Neuron (in vitro differentiated cells): ENCODE data around the gene ARHGDIG.
"Not testable (repeated sequence)": the region's sequence is repeated elsewhere in the genome, so short reads cannot be mapped to it uniquely, and the experiment has no call there.

Experiments used
- H2AFZ ChIP-seq: one replicate; pipeline ENCODE4 v1.6.1; 2013; ENCODE audit warnings: low read depth, mild to moderate bottlenecking, inconsistent platforms, low read length, moderate library complexity
- H3K27me3 ChIP-seq: one replicate; pipeline ENCODE4 v1.6.1; 2013; ENCODE audit warnings: low read length; ENCODE audit not compliant: insufficient read depth
- H3K36me3 ChIP-seq: one replicate; pipeline ENCODE4 v1.6.1; 2013; ENCODE audit warnings: low read length; ENCODE audit not compliant: insufficient read depth
- H3K4me1 ChIP-seq: one replicate; pipeline ENCODE4 v1.6.1; 2013; ENCODE audit warnings: low read length; ENCODE audit not compliant: insufficient read depth
- H3K4me3 ChIP-seq: 2 replicates; pipeline ENCODE4 v1.5.1; 2013; ENCODE audit warnings: mild to moderate bottlenecking, low read length, moderate library complexity
- H3K9me3 ChIP-seq: one replicate; pipeline ENCODE4 v1.6.1; 2013; ENCODE audit warnings: low read length

ARHGDIG gene

GRCh38 chr16:322476-323143 is 42.2 kb downstream of the ARHGDIG start:
- Histone ChIP-seq H3K4me1 (peaks cover 5% of the 10 kb centered on the region), H3K9me3 (no peaks in the 10 kb centered on the region), H3K27me3 (no peaks in the 10 kb centered on the region), H2AFZ (no peak overlapping the region), H3K36me3 (peaks cover 5% of the 10 kb centered on the region), H3K4me3 (no peak overlapping the region)

GRCh38 chr16:324201-324450 is 43.7 kb downstream of the ARHGDIG start:
- Histone ChIP-seq H3K4me1 (peaks cover 8% of the 10 kb centered on the region), H3K4me3 (no peak overlapping the region), H3K9me3 (no peaks in the 10 kb centered on the region), H3K27me3 (no peaks in the 10 kb centered on the region), H3K36me3 (no peaks in the 10 kb centered on the region), H2AFZ (no peak overlapping the region)

GRCh38 chr16:324451-325334 is 44.3 kb downstream of the ARHGDIG start:
- peaks cover 8% of the 10 kb centered on the region for H3K4me1 ChIP-seq
- H2AFZ ChIP-seq: no peak overlapping the region
- H3K9me3 ChIP-seq: no peaks in the 10 kb centered on the region
- no peak overlapping the region for H3K4me3 ChIP-seq
- H3K27me3 ChIP-seq: no peaks in the 10 kb centered on the region
- H3K36me3 ChIP-seq: no peaks in the 10 kb centered on the region

- Histone ChIP-seq H3K9me3 (no peaks in the 10 kb centered on the region), H2AFZ (no peak overlapping the region), H3K36me3 (no peaks in the 10 kb centered on the region), H3K27me3 (no peaks in the 10 kb centered on the region), H3K4me1 (peaks cover 12% of the 10 kb centered on the region), H3K4me3 (no peak overlapping the region)
Measured at GRCh38 chr16:325375-326145, 45.2 kb downstream of the ARHGDIG start.

GRCh38 chr16:330741-331140 is 50.4 kb downstream of the ARHGDIG start:
- H3K4me1 ChIP-seq: peaks cover 28% of the 10 kb centered on the region
- no peak overlapping the region for H3K4me3 ChIP-seq
- no peak overlapping the region for H2AFZ ChIP-seq
- H3K36me3 ChIP-seq: no peaks in the 10 kb centered on the region
- H3K27me3 ChIP-seq: no peaks in the 10 kb centered on the region
- peaks cover 2% of the 10 kb centered on the region for H3K9me3 ChIP-seq

GRCh38 chr16:331181-331814 is 50.9 kb downstream of the ARHGDIG start:
- not testable (repeated sequence) for H3K27me3 ChIP-seq, H3K36me3 ChIP-seq, H3K4me3 ChIP-seq, H2AFZ ChIP-seq, H3K9me3 ChIP-seq
- peaks cover 28% of the 10 kb centered on the region for H3K4me1 ChIP-seq
